AG10803 (cell line): ENCODE measurements around the gene TNFSF4.
A peak's percentile ranks its signal among the peaks of the same experiment; 100 is the strongest.

ENCODE experiments used
- DNase-seq: peaks from one replicate; pipeline ENCODE4 v3.0.0; 2010; ENCODE audit warnings: low read depth
- H3K4me3 ChIP-seq: 2 replicates; pipeline ENCODE4 v1.5.1; 2011; ENCODE audit warnings: mild to moderate bottlenecking, low read length, control low read depth
- TF ChIP-seq, protein P1 (sequence below): conservative IDR thresholded peaks from 2 replicates; pipeline ENCODE4 v1.5.1; 2011; ENCODE audit warnings: mild to moderate bottlenecking, low read length, control low read depth, inconsistent platforms

The TNFSF4 gene

GRCh38 chr1:173137107-173137706, 69.9 kb downstream of the TNFSF4 start:
- TF ChIP-seq, protein P1, sequence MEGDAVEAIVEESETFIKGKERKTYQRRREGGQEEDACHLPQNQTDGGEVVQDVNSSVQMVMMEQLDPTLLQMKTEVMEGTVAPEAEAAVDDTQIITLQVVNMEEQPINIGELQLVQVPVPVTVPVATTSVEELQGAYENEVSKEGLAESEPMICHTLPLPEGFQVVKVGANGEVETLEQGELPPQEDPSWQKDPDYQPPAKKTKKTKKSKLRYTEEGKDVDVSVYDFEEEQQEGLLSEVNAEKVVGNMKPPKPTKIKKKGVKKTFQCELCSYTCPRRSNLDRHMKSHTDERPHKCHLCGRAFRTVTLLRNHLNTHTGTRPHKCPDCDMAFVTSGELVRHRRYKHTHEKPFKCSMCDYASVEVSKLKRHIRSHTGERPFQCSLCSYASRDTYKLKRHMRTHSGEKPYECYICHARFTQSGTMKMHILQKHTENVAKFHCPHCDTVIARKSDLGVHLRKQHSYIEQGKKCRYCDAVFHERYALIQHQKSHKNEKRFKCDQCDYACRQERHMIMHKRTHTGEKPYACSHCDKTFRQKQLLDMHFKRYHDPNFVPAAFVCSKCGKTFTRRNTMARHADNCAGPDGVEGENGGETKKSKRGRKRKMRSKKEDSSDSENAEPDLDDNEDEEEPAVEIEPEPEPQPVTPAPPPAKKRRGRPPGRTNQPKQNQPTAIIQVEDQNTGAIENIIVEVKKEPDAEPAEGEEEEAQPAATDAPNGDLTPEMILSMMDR = no peak
- no peak overlapping the region for H3K4me3 ChIP-seq
- DNase-seq = peak; percentile 46

- no peak for DNase-seq
- TF ChIP-seq, protein P1 = no peak
- no peak overlapping the region for H3K4me3 ChIP-seq
Observed at GRCh38 chr1:173134800-173135199, 72.3 kb downstream of the TNFSF4 start.

DNA sequence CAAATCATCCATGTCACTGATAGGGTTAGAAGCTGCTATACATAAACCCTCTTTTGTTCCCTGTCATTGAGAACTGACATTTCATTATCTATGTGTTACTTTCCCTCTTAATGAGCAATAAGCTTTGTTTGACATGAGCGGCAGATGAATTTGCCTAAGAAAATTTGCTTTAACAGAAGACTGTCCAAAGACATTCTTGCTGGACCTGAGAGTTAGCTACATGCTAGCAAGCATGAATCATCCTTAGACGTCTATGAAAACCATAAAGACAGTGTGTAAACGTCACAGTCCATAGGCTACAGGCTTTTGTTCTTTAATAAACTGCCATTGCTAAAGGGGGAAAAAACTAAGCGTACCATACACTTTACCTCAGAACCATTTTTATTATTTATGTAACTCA, 73.1 kb downstream of the TNFSF4 start:
- no peak for DNase-seq

More for the DNA sequence above, 73.1 kb downstream of the TNFSF4 start:
- TF ChIP-seq, protein P1 = no peak
- H3K4me3 ChIP-seq = no peak overlapping the region
